PC-3 (cell line): ENCODE data around the gene ELN.

Experiments
- CTCF ChIP-seq: fragments of 300-600 bp; sonication (generic); conservative IDR thresholded peaks from 2 replicates; pipeline ENCODE4 v1.5.1; 2017; ENCODE audit warnings: antibody characterized with exemption, low read depth, mild to moderate bottlenecking, low read length
- EZH2 ChIP-seq: fragments of 300-600 bp; sonication (generic); IDR thresholded peaks from one replicate; pipeline ENCODE4 v1.6.1; 2017; ENCODE audit warnings: antibody characterized with exemption, mild to moderate bottlenecking, low read length; ENCODE audit not compliant: unreplicated experiment
- EZH2phosphoT487 ChIP-seq: fragments of 300-600 bp; sonication (generic); IDR thresholded peaks from 2 replicates; pipeline ENCODE4 v1.6.1; 2018; ENCODE audit warnings: mild to moderate bottlenecking, antibody characterized with exemption, low read length, borderline replicate concordance

GRCh38 chr7:74069086-74069541, 41.1 kb downstream of the ELN start:
- TF ChIP-seq CTCF (no peak), EZH2 (no peak), EZH2phosphoT487 (no peak)
